ENCODE results near the gene PHF2. TPM values are rescaled to one million over a fixed set of nuclear protein-coding genes. Genes with fewer than 3 reads are reported as not detected.

Gene PHF2
- total RNA-seq, 1 experiment from 2014 or later = 11.6 TPM

DNA sequence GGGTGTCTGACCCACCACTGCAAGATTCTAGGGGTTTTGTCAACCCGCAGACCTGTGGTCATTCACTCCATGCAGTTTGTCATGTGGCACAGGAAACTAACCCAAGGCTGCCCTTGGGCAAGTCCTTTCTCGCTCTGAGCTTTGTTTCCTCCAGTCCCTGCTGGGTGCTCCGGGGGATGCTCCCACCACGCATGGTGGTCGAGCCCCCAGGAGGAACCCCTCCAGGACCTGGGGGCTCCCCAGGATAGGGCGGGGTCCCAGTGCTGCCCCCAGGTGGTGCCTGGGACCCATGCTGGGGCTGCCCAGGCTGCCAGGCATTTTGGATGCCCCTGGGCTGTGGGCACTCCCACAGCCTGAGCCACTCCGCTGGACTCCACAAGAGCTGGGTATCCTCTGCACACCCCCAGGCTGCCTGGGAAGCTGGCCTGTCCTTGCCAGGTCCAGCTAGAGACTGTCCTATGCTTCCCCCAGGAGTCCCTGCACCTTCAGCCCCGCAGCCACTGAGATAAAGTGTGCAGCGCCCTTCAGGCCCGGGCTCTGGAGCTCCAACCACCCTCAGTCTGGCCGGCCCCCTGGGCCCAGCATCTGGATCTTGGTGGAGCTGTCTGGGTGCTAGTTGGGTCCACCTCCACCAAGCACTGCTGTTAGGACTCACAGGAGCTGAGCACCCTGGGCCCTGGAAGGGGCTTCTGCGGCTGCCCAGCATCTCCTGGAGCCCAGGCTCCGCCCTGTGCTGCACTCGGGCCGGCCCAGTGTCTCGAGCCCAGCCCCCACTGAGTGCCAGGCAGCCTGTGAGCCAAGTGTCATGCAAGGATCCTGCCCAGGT lies 104.3 kb downstream of the PHF2 start:
- POLR2A ChIA-PET = no interaction called here
- TF ChIP-seq, protein P1, sequence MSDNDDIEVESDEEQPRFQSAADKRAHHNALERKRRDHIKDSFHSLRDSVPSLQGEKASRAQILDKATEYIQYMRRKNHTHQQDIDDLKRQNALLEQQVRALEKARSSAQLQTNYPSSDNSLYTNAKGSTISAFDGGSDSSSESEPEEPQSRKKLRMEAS (CRISPR knock-in tag; IDR thresholded peaks at IDR 0.05) = no peak
- TF ChIP-seq, protein P2, sequence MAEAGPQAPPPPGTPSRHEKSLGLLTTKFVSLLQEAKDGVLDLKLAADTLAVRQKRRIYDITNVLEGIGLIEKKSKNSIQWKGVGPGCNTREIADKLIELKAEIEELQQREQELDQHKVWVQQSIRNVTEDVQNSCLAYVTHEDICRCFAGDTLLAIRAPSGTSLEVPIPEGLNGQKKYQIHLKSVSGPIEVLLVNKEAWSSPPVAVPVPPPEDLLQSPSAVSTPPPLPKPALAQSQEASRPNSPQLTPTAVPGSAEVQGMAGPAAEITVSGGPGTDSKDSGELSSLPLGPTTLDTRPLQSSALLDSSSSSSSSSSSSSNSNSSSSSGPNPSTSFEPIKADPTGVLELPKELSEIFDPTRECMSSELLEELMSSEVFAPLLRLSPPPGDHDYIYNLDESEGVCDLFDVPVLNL (CRISPR knock-in tag; IDR thresholded peaks at IDR 0.05; ENCODE audit: borderline replicate concordance, low read depth) = 0 out of 2 replicates have a peak, but pooled peaks have one; percentile 27
- ATAC-seq = no peak

GRCh38 chr9:93681269-93682154 lies 105.1 kb downstream of the PHF2 start:
- POLR2A ChIA-PET = no interaction called here
- no peak for TF ChIP-seq ATF2 (CRISPR knock-in tag; IDR thresholded peaks at IDR 0.05; ENCODE audit: borderline replicate concordance, low read depth)

More for the DNA sequence above, 104.3 kb downstream of the PHF2 start:
- peak; percentile 9 for DNase-seq (ENCODE audit: low spot score)
- peaks cover 3% of the 10 kb centered on the region for H3K4me1 Mint-ChIP-seq
- CTCF ChIA-PET = interaction anchor here (0.7 to 5.0 kb wide), 15 partner anchors 13 to 304 kb away, joined by 3 to 52 read pairs (median 5); no protein-coding TSS in a partner anchor
- no peaks in the 10 kb centered on the region for H3K9me3 Mint-ChIP-seq
- H3K27me3 Mint-ChIP-seq (ENCODE audit: low read depth) = no peaks in the 10 kb centered on the region
- no peaks in the 10 kb centered on the region for H3K36me3 Mint-ChIP-seq
- H3K4me3 Mint-ChIP-seq = no peak overlapping the region
- H3K27ac Mint-ChIP-seq = no peak overlapping the region

DNA sequence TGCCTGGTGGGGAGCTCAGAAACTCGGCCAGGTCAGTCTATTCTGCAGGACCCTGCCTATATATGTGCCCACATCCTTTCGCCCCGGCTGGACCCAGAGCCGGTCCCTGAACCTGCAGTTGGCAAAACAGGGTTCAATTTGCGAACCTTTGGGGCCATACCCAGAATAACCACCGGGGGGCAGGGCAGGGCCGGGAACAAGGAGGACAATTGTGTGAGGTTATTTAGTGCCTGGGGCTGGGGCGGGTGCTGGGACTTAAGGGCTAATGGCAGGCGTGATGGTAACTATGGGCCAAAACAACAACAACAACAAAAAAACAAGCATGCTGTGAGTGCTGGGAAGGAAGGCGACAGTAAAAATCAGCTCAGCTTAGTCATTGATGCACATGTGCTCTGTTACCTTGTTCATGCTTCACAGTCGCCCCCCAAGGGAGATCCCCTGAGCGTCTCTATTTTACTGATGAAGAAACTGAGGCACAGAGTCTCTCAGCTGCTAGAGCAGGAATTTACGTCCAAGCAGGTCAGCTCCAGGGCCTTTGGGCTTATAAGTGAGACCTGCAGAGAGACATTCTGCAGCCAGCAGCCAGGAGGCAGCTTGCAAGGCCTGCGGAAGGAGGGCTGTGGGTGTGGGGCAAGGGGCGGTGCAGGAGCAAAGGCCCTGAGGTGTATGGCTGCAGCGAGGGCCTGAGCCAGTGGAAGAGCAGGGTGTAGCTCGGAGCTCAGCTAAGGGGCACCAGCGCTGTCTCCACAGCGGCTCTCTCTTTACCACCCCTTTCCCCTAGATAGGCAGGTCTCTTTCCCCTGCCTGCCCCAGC lies 106.0 kb downstream of the PHF2 start:
- peak; percentile 76 for ATAC-seq
- TF ChIP-seq CTCF (IDR thresholded peaks at IDR 0.05) (peak; percentile 89), ZNF121 (CRISPR knock-in tag; IDR thresholded peaks at IDR 0.05) (peak; percentile 51; the same call in 1 of the 2 replicates), MYBL2 (CRISPR knock-in tag; IDR thresholded peaks at IDR 0.05) (no peak)
- Mint-ChIP-seq H3K4me1 (peaks cover 3% of the 10 kb centered on the region), H3K27ac (0 out of 2 replicates have a peak overlapping the region, but pooled peaks have one; percentile 21), H3K36me3 (peaks cover 2% of the 10 kb centered on the region; the same call in 1 of the 2 replicates), H3K4me3 (no peak overlapping the region), H3K9me3 (peaks cover 4% of the 10 kb centered on the region), H3K27me3 (ENCODE audit: low read depth) (no peaks in the 10 kb centered on the region)
- POLR2A ChIA-PET = no interaction called here
- CTCF ChIA-PET = interaction anchor here (0.6 to 5.0 kb wide), 28 partner anchors 10 to 531 kb away, joined by 3 to 52 read pairs (median 5); no protein-coding TSS in a partner anchor
- DNase-seq (ENCODE audit: low spot score) = peak; percentile 94

More at GRCh38 chr9:93681269-93682154, 105.1 kb downstream of the PHF2 start:
- DNase-seq (ENCODE audit: low spot score) (no peak), ATAC-seq (peak; percentile 13)
- peaks cover 3% of the 10 kb centered on the region for H3K4me1 Mint-ChIP-seq
- H3K4me3 Mint-ChIP-seq = no peak overlapping the region
- no peak overlapping the region for H3K27ac Mint-ChIP-seq
- H3K27me3 Mint-ChIP-seq (ENCODE audit: low read depth) = no peaks in the 10 kb centered on the region
- H3K9me3 Mint-ChIP-seq = no peaks in the 10 kb centered on the region
- no peaks in the 10 kb centered on the region for H3K36me3 Mint-ChIP-seq
- CTCF ChIA-PET = interaction anchor here (0.5 to 5.0 kb wide), 29 partner anchors 14 to 1561 kb away, joined by 3 to 52 read pairs (median 5); no protein-coding TSS in a partner anchor
